Neural cell (in vitro differentiated cells): ENCODE data around the gene DIP2C. TPM values are rescaled to one million over a fixed set of nuclear protein-coding genes. Genes with fewer than 3 reads are reported as not detected.

Source experiments
- H2AFZ ChIP-seq: fragments of 200-600, 300-800 bp; sonication (generic), shearing (Covaris generic); 2 replicates; pipeline ENCODE4 v1.6.0; 2014; ENCODE audit warnings: low read depth, mild to moderate bottlenecking, antibody characterized with exemption, low read length, moderate library complexity
- H3F3A ChIP-seq: fragments of 200-600 bp; shearing (Covaris generic); 2 replicates; pipeline ENCODE4 v1.6.1; 2016; ENCODE audit warnings: mild to moderate bottlenecking, moderate library complexity, mixed read lengths, antibody characterized with exemption, low read length; ENCODE audit not compliant: insufficient read depth, poor library complexity, severe bottlenecking
- H3K27ac ChIP-seq: fragments of 200-600, 300-800 bp; sonication (generic), shearing (Covaris generic); 2 replicates; pipeline ENCODE4 v1.5.1; 2014; ENCODE audit warnings: mild to moderate bottlenecking, low read length, moderate library complexity
- H3K27me3 ChIP-seq: fragments of 300-800, 200-600 bp; sonication (generic), shearing (Covaris generic); 2 replicates; pipeline ENCODE4 v1.6.0; 2014; ENCODE audit warnings: mild to moderate bottlenecking, low read depth, low read length, moderate library complexity; ENCODE audit not compliant: insufficient read depth
- H3K36me3 ChIP-seq: fragments of 300-800, 200-600 bp; sonication (generic), shearing (Covaris generic); 2 replicates; pipeline ENCODE4 v1.5.1; 2014; ENCODE audit warnings: mild to moderate bottlenecking, antibody characterized with exemption, low read length, moderate library complexity; ENCODE audit not compliant: insufficient read depth
- H3K4me2 ChIP-seq: fragments of 300-800, 200-600 bp; sonication (generic), shearing (Covaris generic); 2 replicates; pipeline ENCODE4 v1.6.0; 2014; ENCODE audit warnings: mild to moderate bottlenecking, low read length
- H3K4me3 ChIP-seq: fragments of 300-800, 200-600 bp; sonication (generic), shearing (Covaris generic); 2 replicates; pipeline ENCODE4 v1.5.1; 2014; ENCODE audit warnings: mild to moderate bottlenecking, low read length, moderate library complexity
- H3K79me2 ChIP-seq: fragments of 200-600 bp; shearing (Covaris generic); replicated peaks from 2 replicates; pipeline ENCODE4 v1.6.0; 2014; ENCODE audit warnings: mild to moderate bottlenecking, low read length, moderate library complexity; ENCODE audit not compliant: insufficient read depth
- H3K9ac ChIP-seq: fragments of 300-800, 200-600 bp; sonication (generic), shearing (Covaris generic); 2 replicates; pipeline ENCODE4 v1.6.1; 2016; ENCODE audit warnings: mild to moderate bottlenecking, low read length, mixed read lengths
- H3K9me2 ChIP-seq: fragments of 200-600 bp; shearing (Covaris generic); 2 replicates; pipeline ENCODE4 v1.6.1; 2016; ENCODE audit warnings: mild to moderate bottlenecking, low read length, mixed read lengths; ENCODE audit not compliant: insufficient read depth
- H3K9me3 ChIP-seq: fragments of 200-600, 300-800 bp; sonication (generic), shearing (Covaris generic); 2 replicates; pipeline ENCODE4 v1.6.1; 2016; ENCODE audit warnings: mild to moderate bottlenecking, mixed run types, low read length, moderate library complexity, mixed read lengths
- H4K20me1 ChIP-seq: fragments of 200-600 bp; shearing (Covaris generic); 2 replicates; pipeline ENCODE4 v1.6.1; 2016; ENCODE audit warnings: mild to moderate bottlenecking, mixed run types; ENCODE audit not compliant: insufficient read depth
- EP300 ChIP-seq: fragments of 450-650 bp; conservative IDR thresholded peaks from 2 replicates; pipeline ENCODE4 v1.6.1; 2014; ENCODE audit warnings: antibody characterized with exemption, mild to moderate bottlenecking, moderate library complexity; ENCODE audit not compliant: poor library complexity, severe bottlenecking
- EZH2 ChIP-seq: fragments of 200-600, 300-800 bp; shearing (Covaris generic), sonication (generic); IDR thresholded peaks from 2 replicates; pipeline ENCODE4 v1.6.1; 2014; ENCODE audit warnings: antibody characterized with exemption, low read length, borderline replicate concordance, mild to moderate bottlenecking; ENCODE audit not compliant: insufficient read depth, poor library complexity, severe bottlenecking
- MXI1 ChIP-seq: fragments of 450-650 bp; conservative IDR thresholded peaks from 2 replicates; pipeline ENCODE4 v1.6.1; 2014; ENCODE audit warnings: antibody characterized with exemption, mild to moderate bottlenecking; ENCODE audit not compliant: poor library complexity, severe bottlenecking
- POLR2AphosphoS5 ChIP-seq: IDR thresholded peaks from 2 replicates; pipeline ENCODE4 v1.6.1; 2012
- RAD21 ChIP-seq: fragments of 450-650 bp; conservative IDR thresholded peaks from 2 replicates; pipeline ENCODE4 v1.6.1; 2014; ENCODE audit warnings: antibody characterized with exemption, mild to moderate bottlenecking, moderate library complexity
- SMC3 ChIP-seq: fragments of 450-650 bp; conservative IDR thresholded peaks from 2 replicates; pipeline ENCODE4 v1.6.1; 2014; ENCODE audit warnings: antibody characterized with exemption, mild to moderate bottlenecking, moderate library complexity; ENCODE audit not compliant: poor library complexity
- TAF1 ChIP-seq: IDR thresholded peaks from 2 replicates; pipeline ENCODE4 v1.6.1; 2012; ENCODE audit warnings: low read depth
- polyA plus RNA-seq: library from polyadenylated mRNA; depleted of rRNA; stranded (reverse); fragments of >200 nt; gene quantifications from 2 replicates; pipeline ENCODE4 v1.2.3, GENCODE V29; 2014
- TF ChIP-seq, protein P1 (sequence below): fragments of 450-650 bp; IDR thresholded peaks from 2 replicates; pipeline ENCODE4 v1.5.1; 2014; ENCODE audit warnings: antibody characterized with exemption, mild to moderate bottlenecking, moderate library complexity; ENCODE audit not compliant: poor library complexity, severe bottlenecking
- TF ChIP-seq, protein P2 (sequence below): IDR thresholded peaks from 2 replicates; pipeline ENCODE4 v1.6.1; 2012; ENCODE audit warnings: borderline replicate concordance

The DIP2C gene
- polyA plus RNA-seq, 1 donor from 2014 or later, result 24.1 TPM

DNA sequence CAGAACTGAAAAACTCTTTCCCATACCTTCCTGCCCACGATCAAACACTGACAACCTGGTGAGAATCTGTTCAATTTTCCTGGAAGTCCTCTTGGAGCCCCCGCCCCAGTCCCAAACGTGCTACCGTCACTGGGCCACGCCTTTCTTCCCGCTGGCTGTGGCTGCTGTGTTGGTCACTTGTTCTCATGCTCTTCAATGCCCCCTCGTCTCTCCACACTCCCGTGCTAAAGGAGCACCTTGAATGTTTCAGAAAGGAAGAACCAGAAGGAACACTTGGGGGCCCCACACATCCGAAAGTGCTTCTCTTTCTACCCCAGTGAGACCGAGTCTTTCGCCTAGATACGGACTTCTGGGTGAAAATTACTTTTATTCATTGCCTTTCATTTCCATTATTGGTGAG lies 215.1 kb downstream of the DIP2C start:
- no peaks in the 10 kb centered on the region for H3K36me3 ChIP-seq
- no peaks in the 10 kb centered on the region for H3K9me3 ChIP-seq
- no peak overlapping the region for H3K4me3 ChIP-seq
- TF ChIP-seq EZH2 (no peak), SMC3 (no peak), TAF1 (no peak), RAD21 (no peak), POLR2AphosphoS5 (no peak), MXI1 (no peak), EP300 (no peak)
- TF ChIP-seq, protein P1, sequence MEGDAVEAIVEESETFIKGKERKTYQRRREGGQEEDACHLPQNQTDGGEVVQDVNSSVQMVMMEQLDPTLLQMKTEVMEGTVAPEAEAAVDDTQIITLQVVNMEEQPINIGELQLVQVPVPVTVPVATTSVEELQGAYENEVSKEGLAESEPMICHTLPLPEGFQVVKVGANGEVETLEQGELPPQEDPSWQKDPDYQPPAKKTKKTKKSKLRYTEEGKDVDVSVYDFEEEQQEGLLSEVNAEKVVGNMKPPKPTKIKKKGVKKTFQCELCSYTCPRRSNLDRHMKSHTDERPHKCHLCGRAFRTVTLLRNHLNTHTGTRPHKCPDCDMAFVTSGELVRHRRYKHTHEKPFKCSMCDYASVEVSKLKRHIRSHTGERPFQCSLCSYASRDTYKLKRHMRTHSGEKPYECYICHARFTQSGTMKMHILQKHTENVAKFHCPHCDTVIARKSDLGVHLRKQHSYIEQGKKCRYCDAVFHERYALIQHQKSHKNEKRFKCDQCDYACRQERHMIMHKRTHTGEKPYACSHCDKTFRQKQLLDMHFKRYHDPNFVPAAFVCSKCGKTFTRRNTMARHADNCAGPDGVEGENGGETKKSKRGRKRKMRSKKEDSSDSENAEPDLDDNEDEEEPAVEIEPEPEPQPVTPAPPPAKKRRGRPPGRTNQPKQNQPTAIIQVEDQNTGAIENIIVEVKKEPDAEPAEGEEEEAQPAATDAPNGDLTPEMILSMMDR, result no peak
- TF ChIP-seq, protein P2, sequence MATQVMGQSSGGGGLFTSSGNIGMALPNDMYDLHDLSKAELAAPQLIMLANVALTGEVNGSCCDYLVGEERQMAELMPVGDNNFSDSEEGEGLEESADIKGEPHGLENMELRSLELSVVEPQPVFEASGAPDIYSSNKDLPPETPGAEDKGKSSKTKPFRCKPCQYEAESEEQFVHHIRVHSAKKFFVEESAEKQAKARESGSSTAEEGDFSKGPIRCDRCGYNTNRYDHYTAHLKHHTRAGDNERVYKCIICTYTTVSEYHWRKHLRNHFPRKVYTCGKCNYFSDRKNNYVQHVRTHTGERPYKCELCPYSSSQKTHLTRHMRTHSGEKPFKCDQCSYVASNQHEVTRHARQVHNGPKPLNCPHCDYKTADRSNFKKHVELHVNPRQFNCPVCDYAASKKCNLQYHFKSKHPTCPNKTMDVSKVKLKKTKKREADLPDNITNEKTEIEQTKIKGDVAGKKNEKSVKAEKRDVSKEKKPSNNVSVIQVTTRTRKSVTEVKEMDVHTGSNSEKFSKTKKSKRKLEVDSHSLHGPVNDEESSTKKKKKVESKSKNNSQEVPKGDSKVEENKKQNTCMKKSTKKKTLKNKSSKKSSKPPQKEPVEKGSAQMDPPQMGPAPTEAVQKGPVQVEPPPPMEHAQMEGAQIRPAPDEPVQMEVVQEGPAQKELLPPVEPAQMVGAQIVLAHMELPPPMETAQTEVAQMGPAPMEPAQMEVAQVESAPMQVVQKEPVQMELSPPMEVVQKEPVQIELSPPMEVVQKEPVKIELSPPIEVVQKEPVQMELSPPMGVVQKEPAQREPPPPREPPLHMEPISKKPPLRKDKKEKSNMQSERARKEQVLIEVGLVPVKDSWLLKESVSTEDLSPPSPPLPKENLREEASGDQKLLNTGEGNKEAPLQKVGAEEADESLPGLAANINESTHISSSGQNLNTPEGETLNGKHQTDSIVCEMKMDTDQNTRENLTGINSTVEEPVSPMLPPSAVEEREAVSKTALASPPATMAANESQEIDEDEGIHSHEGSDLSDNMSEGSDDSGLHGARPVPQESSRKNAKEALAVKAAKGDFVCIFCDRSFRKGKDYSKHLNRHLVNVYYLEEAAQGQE, result no peak
- H3K9ac ChIP-seq, result no peak overlapping the region
- H3K4me2 ChIP-seq, result no peak overlapping the region
- H3K27ac ChIP-seq, result no peak overlapping the region
- no peak overlapping the region for H2AFZ ChIP-seq
- no peaks in the 10 kb centered on the region for H3K27me3 ChIP-seq
- H3K9me2 ChIP-seq, result no peaks in the 10 kb centered on the region
- H4K20me1 ChIP-seq, result no peaks in the 10 kb centered on the region
- peaks cover 4% of the 10 kb centered on the region for H3K79me2 ChIP-seq
- H3F3A ChIP-seq, result no peaks in the 10 kb centered on the region

DNA sequence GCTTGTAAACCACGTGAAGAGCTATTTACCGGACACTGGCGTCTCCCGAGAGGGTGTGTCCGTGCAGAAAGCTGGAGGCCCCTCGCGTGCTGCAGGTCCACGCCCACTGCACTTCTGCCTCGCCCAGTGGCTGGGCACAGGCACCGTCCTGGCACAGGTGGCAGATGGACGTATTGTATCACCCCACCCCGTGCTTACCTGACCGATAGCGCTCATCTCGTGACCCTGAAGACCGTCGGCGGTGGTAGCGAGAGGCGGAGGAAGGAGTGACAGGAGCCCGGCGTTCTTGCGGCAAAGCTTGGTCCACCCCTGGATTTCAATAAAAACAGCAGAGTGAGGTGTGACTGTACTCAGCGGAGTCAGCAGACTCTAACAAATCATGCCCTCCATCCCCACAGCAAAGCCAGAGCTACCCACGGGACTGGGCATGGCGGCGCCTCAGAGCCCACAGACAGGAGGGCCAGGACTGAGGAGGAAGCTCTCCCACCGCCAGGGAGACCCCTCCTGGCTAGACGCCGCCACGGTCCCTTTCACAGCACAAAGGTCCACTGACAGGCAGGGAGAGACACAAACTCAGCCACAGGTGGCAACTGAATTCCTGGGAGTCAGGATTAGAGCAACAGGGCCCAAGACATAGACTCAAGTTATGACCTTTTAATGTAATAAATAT lies 217.1 kb downstream of the DIP2C start:
- Histone ChIP-seq H3F3A (no peaks in the 10 kb centered on the region), H3K36me3 (no peaks in the 10 kb centered on the region), H4K20me1 (no peaks in the 10 kb centered on the region), H3K4me3 (no peak overlapping the region), H3K9me3 (no peaks in the 10 kb centered on the region), H3K27ac (no peak overlapping the region), H3K27me3 (no peaks in the 10 kb centered on the region), H3K79me2 (peaks cover 4% of the 10 kb centered on the region), H2AFZ (no peak overlapping the region), H3K9me2 (no peaks in the 10 kb centered on the region), H3K9ac (no peak overlapping the region), H3K4me2 (no peak overlapping the region)
- TF ChIP-seq, protein P1, result no peak
- TF ChIP-seq TAF1 (no peak), EP300 (no peak), SMC3 (no peak), MXI1 (no peak), EZH2 (no peak), POLR2AphosphoS5 (no peak), RAD21 (no peak)
- TF ChIP-seq, protein P2, result no peak
